HepG2 (cell line): ENCODE results near the gene TBX18. TPM values are rescaled to one million over a fixed set of nuclear protein-coding genes. Genes with fewer than 3 reads are reported as not detected.

Experiments
- ARNT ChIP-seq: fragments of 450-650 bp; IDR thresholded peaks from 2 replicates; pipeline ENCODE4 v1.6.1; 2017
- ATF3 ChIP-seq: sonication (generic); formaldehyde crosslinking; IDR thresholded peaks from 2 replicates; pipeline ENCODE4 v1.4.0; 2020; ENCODE audit warnings: missing genetic modification reagents
- IKZF1 ChIP-seq: fragments of 450-650 bp; IDR thresholded peaks from 2 replicates; pipeline ENCODE4 v1.7.1; 2016
- MAF1 ChIP-seq: sonication (generic); formaldehyde crosslinking; IDR thresholded peaks from 2 replicates; pipeline ENCODE4 v1.5.0; 2020; ENCODE audit warnings: missing genetic modification reagents, borderline replicate concordance
- MAZ ChIP-seq, 2 experiments: sonication (generic) in 1 of 2; formaldehyde crosslinking in 1 of 2; IDR thresholded peaks; 2 replicates each; pipeline versions ENCODE4 v1.5.0 to v1.6.1; 2012 to 2020; ENCODE audit warnings: low read depth in 2 of 2, mild to moderate bottlenecking in 2 of 2, borderline replicate concordance in 1 of 2, improper control_type of control experiment in 1 of 2, low read length in 1 of 2, missing genetic modification reagents in 1 of 2, moderate library complexity in 1 of 2
- TFAP4 ChIP-seq: sonication (generic); IDR thresholded peaks from 2 replicates; pipeline ENCODE4 v1.6.1; 2016; ENCODE audit warnings: low read depth, borderline replicate concordance
- ZNF740 ChIP-seq: sonication (generic); formaldehyde crosslinking; IDR thresholded peaks from 2 replicates; pipeline ENCODE4 v1.4.0; 2020; ENCODE audit warnings: missing genetic modification reagents
- ZSCAN5A ChIP-seq: sonication (generic); formaldehyde crosslinking; IDR thresholded peaks from 2 replicates; pipeline ENCODE4 v1.8.0; 2022; ENCODE audit warnings: mild to moderate bottlenecking, missing genetic modification reagents, borderline replicate concordance
- ZXDC ChIP-seq: sonication (generic); formaldehyde crosslinking; IDR thresholded peaks from 2 replicates; pipeline ENCODE4 v1.5.0; 2020; ENCODE audit warnings: mild to moderate bottlenecking, missing genetic modification reagents
- polyA plus RNA-seq, 8 experiments: library from polyadenylated mRNA; depleted of rRNA in 3 of 8; stranded (reverse) in 7 of 8; unstranded in 1 of 8; fragments of >200 nt; fragmentation: Illumina TruSeq in 4 of 8; extraction: Trizol in 4 of 8; gene quantifications; 2 replicates each; pipeline versions ENCODE4 v1.2.1 to v1.2.3, GENCODE V29; 2011 to 2016; ENCODE audit warnings: low read depth in 4 of 8, missing spikeins in 1 of 8, mixed read lengths in 1 of 8; ENCODE audit not compliant: insufficient read depth in 1 of 8
- total RNA-seq, 5 experiments: library from RNA; depleted of rRNA; stranded (reverse); fragments of >200 nt; fragmentation: Illumina TruSeq; extraction: Trizol; gene quantifications; 2 replicates each; pipeline ENCODE4 v1.2.3, GENCODE V29; 2016; ENCODE audit warnings: low read depth in 1 of 5

Gene TBX18
- total and polyA plus RNA-seq, 2 of the 13 experiments (the other 11 are each of a cell fraction or from before 2014, with no cell fraction given) = not detected

GRCh38 chr6:84775751-84776150 lies 11.4 kb upstream of the TBX18 start (continued):
- no peak for TF ChIP-seq ZNF740 (CRISPR knock-in tag)
- TF ChIP-seq MAF1 = no peak
- TF ChIP-seq ZXDC (CRISPR knock-in tag) = no peak
- TF ChIP-seq TFAP4 = no peak
- no peak for TF ChIP-seq ATF3 (CRISPR knock-in tag)
- TF ChIP-seq IKZF1 = no peak
- TF ChIP-seq MAZ (IDR thresholded peaks at IDR 0.05; ENCODE audit: borderline replicate concordance, low read depth, low read length) = no peak
- TF ChIP-seq MAZ (CRISPR knock-in tag; IDR thresholded peaks at IDR 0.05; ENCODE audit: low read depth) = no peak
- no peak for TF ChIP-seq ARNT
- TF ChIP-seq ZSCAN5A (CRISPR knock-in tag) = no peak
